Nephron (organoid): ENCODE measurements around the gene TRAK1.

ENCODE experiments used
- H3K27ac Mint-ChIP-seq, 3 experiments: 2 replicates each; pipeline ENCODE4 v1.8.0; 2020; ENCODE audit warnings: mixed read lengths in 3 of 3, mild to moderate bottlenecking in 2 of 3, moderate library complexity in 1 of 3
- H3K27me3 Mint-ChIP-seq: 2 replicates; pipeline ENCODE4 v1.8.0; 2021; ENCODE audit warnings: low read depth, mild to moderate bottlenecking, moderate library complexity, mixed read lengths
- H3K36me3 Mint-ChIP-seq: 2 replicates; pipeline ENCODE4 v1.8.0; 2020; ENCODE audit warnings: low read depth, mixed read lengths
- H3K4me1 Mint-ChIP-seq: 2 replicates; pipeline ENCODE4 v1.8.0; 2020; ENCODE audit warnings: mixed read lengths
- H3K4me3 Mint-ChIP-seq, 3 experiments: 2 replicates each; pipeline ENCODE4 v1.8.0; 2020; ENCODE audit warnings: mild to moderate bottlenecking in 3 of 3, mixed read lengths in 3 of 3, moderate library complexity in 2 of 3
- H3K9me3 Mint-ChIP-seq: 2 replicates; pipeline ENCODE4 v1.8.0; 2020; ENCODE audit warnings: mixed read lengths
- CTCF ChIP-seq, 3 experiments: fragments of 200-600 bp; sonication (generic); IDR thresholded peaks; one replicate each; pipeline ENCODE4 v1.5.0; 2021; ENCODE audit warnings: antibody characterized with exemption in 3 of 3; ENCODE audit not compliant: unreplicated experiment in 3 of 3

The TRAK1 gene

GRCh38 chr3:42165211-42165610, 74.1 kb downstream of the TRAK1 start:
- Mint-ChIP-seq H3K36me3 (no peaks in the 10 kb centered on the region), H3K9me3 (no peaks in the 10 kb centered on the region), H3K4me1 (peaks cover 24% of the 10 kb centered on the region), H3K27me3 (no peaks in the 10 kb centered on the region), H3K27ac (no peak overlapping the region), H3K4me3 (no peak overlapping the region)
- no peak for TF ChIP-seq CTCF (IDR thresholded peaks at IDR 0.05; ENCODE audit: unreplicated experiment in 3 of 3)

GRCh38 chr3:42166214-42166613, 75.1 kb downstream of the TRAK1 start:
- no peak overlapping the region for H3K4me3 Mint-ChIP-seq
- H3K27me3 Mint-ChIP-seq, result no peaks in the 10 kb centered on the region
- H3K4me1 Mint-ChIP-seq, result peaks cover 17% of the 10 kb centered on the region

GRCh38 chr3:42166662-42167300, 75.6 kb downstream of the TRAK1 start:
- Mint-ChIP-seq H3K4me3 (no peak overlapping the region), H3K27ac (no peak overlapping the region), H3K4me1 (peaks cover 12% of the 10 kb centered on the region), H3K9me3 (no peaks in the 10 kb centered on the region), H3K27me3 (no peaks in the 10 kb centered on the region), H3K36me3 (no peaks in the 10 kb centered on the region)
- TF ChIP-seq CTCF (IDR thresholded peaks at IDR 0.05; ENCODE audit: unreplicated experiment in 3 of 3), result no peak

More at GRCh38 chr3:42166214-42166613, 75.1 kb downstream of the TRAK1 start:
- TF ChIP-seq CTCF (IDR thresholded peaks at IDR 0.05; ENCODE audit: unreplicated experiment in 3 of 3), result no peak
- no peaks in the 10 kb centered on the region for H3K9me3 Mint-ChIP-seq
- no peak overlapping the region for H3K27ac Mint-ChIP-seq
- no peaks in the 10 kb centered on the region for H3K36me3 Mint-ChIP-seq

- H3K36me3 Mint-ChIP-seq, result no peaks in the 10 kb centered on the region
- no peak for TF ChIP-seq CTCF (IDR thresholded peaks at IDR 0.05; ENCODE audit: unreplicated experiment in 3 of 3)
- H3K9me3 Mint-ChIP-seq, result no peaks in the 10 kb centered on the region
- H3K27me3 Mint-ChIP-seq, result no peaks in the 10 kb centered on the region
- peaks cover under 1% of the 10 kb centered on the region for H3K4me1 Mint-ChIP-seq
- H3K4me3 Mint-ChIP-seq, result no peak overlapping the region
- H3K27ac Mint-ChIP-seq, result no peak overlapping the region
Measured at GRCh38 chr3:42169579-42170120, 78.5 kb downstream of the TRAK1 start.

GRCh38 chr3:42172047-42172654, 81.0 kb downstream of the TRAK1 start:
- Mint-ChIP-seq H3K4me3 (no peak overlapping the region), H3K9me3 (no peaks in the 10 kb centered on the region), H3K27me3 (no peaks in the 10 kb centered on the region), H3K36me3 (no peaks in the 10 kb centered on the region), H3K27ac (no peak overlapping the region), H3K4me1 (peaks cover 22% of the 10 kb centered on the region)
- no peak for TF ChIP-seq CTCF (IDR thresholded peaks at IDR 0.05; ENCODE audit: unreplicated experiment in 3 of 3)

GRCh38 chr3:42173307-42173706, 82.2 kb downstream of the TRAK1 start:
- H3K27me3 Mint-ChIP-seq, result no peaks in the 10 kb centered on the region

More at GRCh38 chr3:42173307-42173706, 82.2 kb downstream of the TRAK1 start:
- no peaks in the 10 kb centered on the region for H3K9me3 Mint-ChIP-seq
- H3K27ac Mint-ChIP-seq, result no peak overlapping the region
- TF ChIP-seq CTCF (IDR thresholded peaks at IDR 0.05; ENCODE audit: unreplicated experiment in 3 of 3), result no peak
- H3K36me3 Mint-ChIP-seq, result peaks cover 4% of the 10 kb centered on the region
- H3K4me3 Mint-ChIP-seq, result no peak overlapping the region
- peaks cover 29% of the 10 kb centered on the region for H3K4me1 Mint-ChIP-seq
